Measurements from ENCODE around the gene KRTAP12-4. TPM values are rescaled to one million over a fixed set of nuclear protein-coding genes. Genes with fewer than 3 reads are reported as not detected.
"Not testable (repeated sequence)": the region's sequence is repeated elsewhere in the genome, so short reads cannot be mapped to it uniquely, and the experiment has no call there.

KRTAP12-4 gene
- total RNA-seq, 2 experiments from 2014 or later: not detected

DNA sequence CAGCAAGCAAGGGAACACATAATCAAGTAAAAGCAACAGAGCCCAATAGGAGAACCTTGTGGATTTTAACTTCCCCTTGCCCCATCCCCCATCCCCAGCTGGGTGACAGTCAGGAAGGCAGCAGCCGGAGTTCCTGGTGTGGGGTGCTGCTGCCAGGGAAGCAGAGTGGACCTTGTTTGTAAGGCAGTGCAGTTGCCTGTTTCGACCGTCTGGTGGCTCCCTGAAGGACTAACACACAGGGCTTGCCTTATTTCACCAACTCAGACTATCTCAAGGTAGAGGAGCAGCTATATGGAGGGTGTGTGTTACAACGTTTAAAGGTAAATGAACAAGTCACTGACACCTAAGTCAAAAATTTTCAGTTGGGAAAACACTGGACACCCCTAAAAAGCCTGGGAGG is 36.0 kb downstream of the KRTAP12-4 start:
- H3K36me3 Mint-ChIP-seq: peaks cover 22% of the 10 kb centered on the region
- peak overlapping the region; percentile 92 for H3K27ac Mint-ChIP-seq
- H3K27me3 Mint-ChIP-seq: no peaks in the 10 kb centered on the region
- H3K9me3 Mint-ChIP-seq: peaks cover 22% of the 10 kb centered on the region
- peak; percentile 29 for DNase-seq
- intact Hi-C loops (cut with micrococcal nuclease): no loop called here
- H3K4me3 Mint-ChIP-seq: peak overlapping the region; percentile 30
- peaks cover 38% of the 10 kb centered on the region for H3K4me1 Mint-ChIP-seq (ENCODE audit: low read depth)
- ChIA-PET CTCF (interaction anchor here (1.0 to 1.6 kb wide), 2 partner anchors 38 to 175 kb away, joined by 3 to 9 read pairs; no protein-coding TSS in a partner anchor), POLR2A (interaction anchor here (1.0 kb wide), 1 partner anchor 39 kb away, joined by 4 read pairs; the partner anchor contains the start of gene KRTAP12-3)

DNA sequence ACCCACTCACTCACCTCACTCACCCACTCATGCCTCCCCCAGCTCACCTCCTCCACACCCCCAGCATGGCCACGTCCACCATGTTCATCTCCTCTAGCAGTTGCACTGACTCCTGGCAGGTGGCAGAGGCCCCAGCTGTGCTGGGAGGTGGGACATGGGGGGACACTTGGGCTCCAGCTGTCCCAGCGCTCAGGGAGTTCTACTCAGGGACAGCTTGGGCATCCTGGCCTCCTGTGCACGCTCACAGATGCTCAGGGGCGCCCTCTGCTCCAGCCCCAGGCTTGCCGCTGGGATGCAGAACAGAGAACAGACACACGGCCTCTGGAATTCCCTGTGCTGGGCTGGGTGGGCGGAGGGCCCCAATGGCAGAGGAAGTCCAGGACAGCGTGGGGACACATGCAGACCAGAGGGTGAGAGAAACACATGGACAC is 37.4 kb downstream of the KRTAP12-4 start:
- Mint-ChIP-seq H3K4me1 (ENCODE audit: low read depth) (peaks cover 38% of the 10 kb centered on the region), H3K27ac (peak overlapping the region; percentile 33), H3K27me3 (no peaks in the 10 kb centered on the region), H3K4me3 (no peak overlapping the region), H3K36me3 (peaks cover 20% of the 10 kb centered on the region), H3K9me3 (peaks cover 19% of the 10 kb centered on the region)
- no peak for DNase-seq
- ChIA-PET CTCF (interaction anchor here (0.7 to 1.0 kb wide), 2 partner anchors 106 to 126 kb away, joined by 3 read pairs; no protein-coding TSS in a partner anchor), POLR2A (no interaction called here)
- intact Hi-C loops (cut with micrococcal nuclease): no loop called here

DNA sequence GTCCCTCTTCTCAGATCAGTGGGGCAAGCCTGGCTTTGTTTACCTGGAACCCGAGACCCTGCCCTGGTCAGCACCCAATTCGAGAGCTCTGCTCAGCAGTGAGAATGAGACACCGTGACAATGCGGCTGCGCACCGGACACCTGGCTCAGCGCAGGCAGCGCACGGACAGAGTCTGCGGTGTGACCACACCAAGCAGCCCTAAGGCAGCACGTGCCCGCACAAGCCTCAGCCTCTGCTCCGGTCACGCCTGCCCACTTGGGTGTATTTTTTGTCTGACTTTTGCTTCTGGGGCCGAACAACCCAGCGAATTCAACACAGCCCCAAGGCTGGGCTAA is 37.9 kb downstream of the KRTAP12-4 start:
- Mint-ChIP-seq H3K4me1 (ENCODE audit: low read depth) (peaks cover 38% of the 10 kb centered on the region), H3K27ac (no peak overlapping the region), H3K9me3 (peaks cover 21% of the 10 kb centered on the region), H3K4me3 (no peak overlapping the region), H3K36me3 (peaks cover 20% of the 10 kb centered on the region), H3K27me3 (no peaks in the 10 kb centered on the region)
- intact Hi-C loops (cut with micrococcal nuclease): no loop called here
- no peak for DNase-seq
- ChIA-PET POLR2A (no interaction called here), CTCF (interaction anchor here (1.0 kb wide), 1 partner anchor 106 kb away, joined by 3 read pairs; no protein-coding TSS in a partner anchor)

DNA sequence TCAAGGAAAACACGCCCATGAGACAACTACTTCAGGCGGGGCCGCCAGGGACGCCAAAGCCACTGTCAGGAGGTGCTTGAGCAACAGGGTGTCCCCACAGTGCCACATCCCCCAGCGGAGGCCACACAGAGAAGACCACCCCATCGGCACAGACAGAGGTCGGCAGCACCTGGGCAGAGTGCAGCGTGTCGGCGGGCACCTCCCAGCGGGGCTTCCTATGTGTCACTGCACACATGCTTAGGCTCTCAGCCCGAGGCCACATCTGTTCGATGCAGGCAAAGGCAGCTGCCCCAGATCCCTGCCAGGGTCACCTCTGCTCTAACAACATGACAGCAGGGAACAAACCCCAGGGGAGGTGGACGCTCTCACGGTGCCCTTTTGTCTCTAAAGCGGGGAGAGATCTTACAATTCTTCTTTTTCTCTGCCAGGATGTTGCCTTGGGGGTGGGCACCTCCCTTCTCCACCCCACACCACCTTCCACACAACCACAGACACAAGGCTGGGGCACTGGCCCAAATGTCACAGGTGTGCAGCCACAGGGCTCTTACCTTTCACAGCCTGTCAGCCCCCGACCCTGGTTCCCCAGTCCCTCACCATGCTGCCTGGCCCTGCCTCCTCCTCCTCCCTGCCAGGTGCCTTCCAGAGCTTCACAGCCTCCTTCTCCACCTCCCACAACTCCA is 38.4 kb downstream of the KRTAP12-4 start:
- no peak overlapping the region for H3K4me3 Mint-ChIP-seq
- intact Hi-C loops (cut with micrococcal nuclease): no loop called here
- peaks cover 21% of the 10 kb centered on the region for H3K36me3 Mint-ChIP-seq
- DNase-seq: no peak
- peaks cover 26% of the 10 kb centered on the region for H3K9me3 Mint-ChIP-seq
- no peak overlapping the region for H3K27ac Mint-ChIP-seq
- POLR2A ChIA-PET: no interaction called here
- no peaks in the 10 kb centered on the region for H3K27me3 Mint-ChIP-seq
- H3K4me1 Mint-ChIP-seq (ENCODE audit: low read depth): peaks cover 38% of the 10 kb centered on the region
- CTCF ChIA-PET: interaction anchor here (1.0 kb wide), 1 partner anchor 105 kb away, joined by 3 read pairs; no protein-coding TSS in a partner anchor

DNA sequence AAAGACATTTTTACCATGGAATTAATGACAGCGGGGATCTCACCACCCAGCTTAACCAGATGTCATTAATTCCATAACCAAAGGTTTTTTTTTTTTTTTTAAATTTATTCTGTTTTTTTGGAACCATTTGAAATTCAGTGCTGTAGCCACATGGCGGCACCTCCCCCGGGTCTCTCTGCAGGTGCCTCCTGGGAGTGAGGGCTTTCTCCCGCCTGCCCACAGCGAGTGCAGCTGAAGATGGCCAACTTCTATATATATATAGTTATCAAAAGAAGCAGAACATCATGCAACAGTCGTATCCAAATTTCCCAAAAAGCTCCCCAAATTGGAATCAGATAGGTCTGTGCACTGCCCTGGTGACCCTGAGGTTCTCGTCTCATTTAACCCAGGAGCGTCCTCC is 39.0 kb downstream of the KRTAP12-4 start:
- Mint-ChIP-seq H3K36me3 (peaks cover 16% of the 10 kb centered on the region), H3K4me3 (no peak overlapping the region), H3K4me1 (ENCODE audit: low read depth) (peaks cover 37% of the 10 kb centered on the region), H3K27me3 (no peaks in the 10 kb centered on the region), H3K27ac (no peak overlapping the region), H3K9me3 (peaks cover 26% of the 10 kb centered on the region)
- intact Hi-C loops (cut with micrococcal nuclease): no loop called here
- POLR2A ChIA-PET: no interaction called here
- DNase-seq: no peak
- CTCF ChIA-PET: no interaction called here

DNA sequence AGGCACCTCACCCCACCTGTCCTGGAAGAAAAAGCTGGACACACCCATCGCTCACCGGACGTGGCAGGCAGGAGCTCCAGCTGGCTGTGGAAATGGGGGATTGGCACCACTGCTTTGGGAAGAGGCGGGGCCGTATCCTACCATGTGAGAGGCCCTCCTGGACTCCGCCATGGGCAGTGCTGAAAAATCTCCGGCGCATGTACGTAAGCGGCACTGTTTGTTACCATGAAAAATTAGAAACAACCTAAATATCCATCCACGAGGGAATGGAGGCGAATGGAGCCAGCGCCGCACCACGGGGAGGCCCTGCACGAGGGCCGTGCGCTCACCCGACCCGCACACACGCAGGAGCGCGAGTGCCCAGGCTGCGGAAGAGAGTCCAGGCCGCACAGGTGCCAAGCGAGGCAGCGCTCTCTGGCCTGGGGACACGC is 39.5 kb downstream of the KRTAP12-4 start:
- no peak overlapping the region for H3K4me3 Mint-ChIP-seq
- POLR2A ChIA-PET: no interaction called here

DNA sequence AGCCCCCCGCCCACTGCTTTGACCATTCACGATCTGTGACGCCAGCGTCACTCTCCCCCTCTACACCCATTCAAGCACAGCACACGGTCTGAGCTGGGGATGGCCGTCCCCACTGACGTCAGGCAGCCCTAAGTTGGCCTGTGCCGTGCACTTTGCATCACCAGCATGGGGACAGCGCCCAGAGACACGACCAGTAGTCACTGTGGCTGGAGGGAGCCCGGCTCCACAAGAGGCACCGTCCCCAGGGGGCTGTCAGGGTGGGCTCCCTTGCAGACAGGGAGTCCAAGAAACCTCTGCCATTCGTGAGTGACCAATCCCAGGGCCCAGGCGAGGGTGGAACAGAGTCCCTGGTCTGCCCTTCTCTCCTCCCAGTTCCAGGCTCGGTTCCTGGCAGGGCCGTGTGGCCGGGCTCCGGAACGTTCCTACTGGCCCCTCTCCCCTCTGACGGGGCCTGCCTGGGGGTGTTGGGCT is 40.3 kb downstream of the KRTAP12-4 start:
- Mint-ChIP-seq H3K36me3 (peaks cover 8% of the 10 kb centered on the region), H3K4me3 (no peak overlapping the region), H3K4me1 (ENCODE audit: low read depth) (peaks cover 27% of the 10 kb centered on the region), H3K9me3 (peaks cover 28% of the 10 kb centered on the region), H3K27ac (no peak overlapping the region), H3K27me3 (no peaks in the 10 kb centered on the region)
- POLR2A ChIA-PET: no interaction called here
- CTCF ChIA-PET: no interaction called here
- intact Hi-C loops (cut with micrococcal nuclease): no loop called here
- DNase-seq: no peak

More for the DNA sequence above, 39.5 kb downstream of the KRTAP12-4 start:
- H3K27me3 Mint-ChIP-seq: no peaks in the 10 kb centered on the region
- H3K36me3 Mint-ChIP-seq: peaks cover 14% of the 10 kb centered on the region
- intact Hi-C loops (cut with micrococcal nuclease): no loop called here
- H3K27ac Mint-ChIP-seq: no peak overlapping the region
- peaks cover 28% of the 10 kb centered on the region for H3K9me3 Mint-ChIP-seq
- no peak for DNase-seq
- peaks cover 35% of the 10 kb centered on the region for H3K4me1 Mint-ChIP-seq (ENCODE audit: low read depth)
- CTCF ChIA-PET: no interaction called here

DNA sequence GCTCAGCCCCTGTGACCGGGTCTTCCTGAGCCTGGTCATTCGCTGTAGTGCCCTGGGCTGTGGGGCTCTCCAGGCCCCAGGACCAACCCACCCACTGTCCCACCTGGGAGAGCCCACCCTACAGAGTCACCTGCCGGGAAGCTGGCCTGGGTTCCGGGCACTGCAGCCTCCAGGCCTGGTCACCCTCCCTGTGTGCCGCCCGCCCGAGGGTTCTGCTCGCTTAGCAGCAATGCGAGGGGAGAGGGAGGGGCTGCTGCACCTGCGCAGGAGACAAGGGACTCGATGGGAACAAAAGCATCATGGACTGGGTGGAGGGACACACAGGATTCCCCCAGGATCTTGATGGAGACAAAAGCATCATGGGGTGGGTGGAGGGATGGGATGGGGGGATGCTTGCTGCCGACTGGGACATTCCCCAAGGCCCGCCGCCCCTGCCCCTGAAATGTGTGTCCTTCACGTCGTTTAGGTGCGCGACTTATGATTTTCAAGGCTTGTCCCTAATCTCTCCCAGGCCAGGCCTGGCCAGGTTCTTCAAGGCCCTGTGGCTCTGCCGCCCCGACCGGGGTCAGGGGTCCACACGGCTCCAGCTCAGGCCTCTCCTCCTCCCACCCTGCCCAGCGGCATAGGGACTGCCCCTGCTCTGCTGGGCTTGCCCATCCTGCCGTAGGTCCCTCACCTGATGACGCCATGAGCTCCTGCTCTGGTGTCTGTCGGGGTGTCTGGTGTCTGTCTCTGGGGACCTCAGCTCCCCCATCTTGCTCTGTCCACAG is 40.9 kb downstream of the KRTAP12-4 start:
- Mint-ChIP-seq H3K36me3 (peaks cover 4% of the 10 kb centered on the region), H3K4me3 (no peak overlapping the region), H3K4me1 (ENCODE audit: low read depth) (peaks cover 21% of the 10 kb centered on the region), H3K27me3 (no peaks in the 10 kb centered on the region), H3K27ac (no peak overlapping the region), H3K9me3 (peaks cover 27% of the 10 kb centered on the region)
- intact Hi-C loops (cut with micrococcal nuclease): no loop called here
- POLR2A ChIA-PET: no interaction called here
- CTCF ChIA-PET: no interaction called here
- DNase-seq: no peak

DNA sequence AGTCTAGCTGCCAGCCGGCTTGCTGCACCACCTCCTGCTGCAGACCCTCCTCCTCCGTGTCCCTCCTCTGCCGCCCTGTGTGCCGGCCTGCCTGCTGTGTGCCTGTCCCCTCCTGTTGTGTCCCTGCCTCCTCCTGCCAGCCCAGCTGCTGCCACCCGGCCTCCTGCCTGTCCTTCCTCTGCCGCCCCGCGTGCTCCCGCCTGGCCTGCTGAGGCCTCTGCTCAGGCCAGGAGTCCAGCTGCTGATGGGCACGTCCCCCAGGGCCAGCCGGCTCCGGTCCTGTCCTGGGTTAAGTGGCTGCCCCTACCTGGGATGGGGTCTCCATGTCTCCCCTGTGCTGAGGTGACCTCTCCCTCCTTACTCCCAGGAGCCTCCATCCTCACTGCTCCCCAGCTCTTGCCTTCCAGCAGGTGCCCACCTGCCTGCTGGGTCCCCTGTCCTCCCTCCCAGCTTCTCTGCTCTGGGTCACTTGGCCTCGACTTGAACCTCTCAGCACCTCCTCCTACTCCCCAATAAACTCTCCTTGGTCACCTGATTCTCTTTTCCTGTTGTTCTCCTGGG is 41.7 kb downstream of the KRTAP12-4 start:
- Mint-ChIP-seq H3K9me3 (peaks cover 27% of the 10 kb centered on the region), H3K4me3 (no peak overlapping the region), H3K27me3 (no peaks in the 10 kb centered on the region), H3K4me1 (ENCODE audit: low read depth) (peaks cover 13% of the 10 kb centered on the region), H3K27ac (no peak overlapping the region), H3K36me3 (peaks cover 4% of the 10 kb centered on the region)
- POLR2A ChIA-PET: no interaction called here
- no peak for DNase-seq
- intact Hi-C loops (cut with micrococcal nuclease): no loop called here
- CTCF ChIA-PET: no interaction called here

DNA sequence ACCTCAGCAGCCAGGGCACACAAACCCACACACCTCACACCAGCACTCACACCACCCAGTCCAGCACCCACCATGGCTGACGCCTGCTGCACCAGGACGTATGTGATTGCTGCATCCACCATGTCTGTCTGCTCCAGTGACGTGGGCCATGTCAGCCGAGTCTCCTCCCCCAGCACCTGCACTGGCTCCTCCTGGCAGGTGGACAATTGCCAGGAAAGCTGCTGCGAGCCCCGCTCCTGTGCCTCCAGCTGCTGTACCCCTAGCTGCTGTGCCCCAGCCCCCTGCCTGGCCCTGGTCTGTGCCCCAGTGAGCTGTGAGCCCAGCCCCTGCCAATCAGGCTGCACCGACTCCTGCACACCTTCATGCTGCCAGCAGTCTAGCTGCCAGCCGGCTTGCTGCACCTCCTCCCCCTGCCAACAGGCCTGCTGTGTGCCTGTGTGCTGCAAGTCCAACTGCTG is 42.4 kb downstream of the KRTAP12-4 start, which contains the start of gene KRTAP10-8:
Gene KRTAP10-8 (plus strand): TSS at position 51 of the 458 bp plus-strand sequence. CDS start 22 bp downstream, at position 73.
- intact Hi-C loops (cut with micrococcal nuclease): no loop called here
- H3K36me3 Mint-ChIP-seq: peaks cover 4% of the 10 kb centered on the region
- H3K27ac Mint-ChIP-seq: no peak within 1 kb of the TSS
- POLR2A ChIA-PET: no interaction called here
- no peak within 1 kb of the TSS for H3K4me3 Mint-ChIP-seq
- no peaks in the 10 kb centered on the region for H3K27me3 Mint-ChIP-seq
- CTCF ChIA-PET: no interaction called here
- DNase-seq: no peak
- peaks cover 27% of the 10 kb centered on the region for H3K9me3 Mint-ChIP-seq
- peaks cover 7% of the 10 kb centered on the region for H3K4me1 Mint-ChIP-seq (ENCODE audit: low read depth)

DNA sequence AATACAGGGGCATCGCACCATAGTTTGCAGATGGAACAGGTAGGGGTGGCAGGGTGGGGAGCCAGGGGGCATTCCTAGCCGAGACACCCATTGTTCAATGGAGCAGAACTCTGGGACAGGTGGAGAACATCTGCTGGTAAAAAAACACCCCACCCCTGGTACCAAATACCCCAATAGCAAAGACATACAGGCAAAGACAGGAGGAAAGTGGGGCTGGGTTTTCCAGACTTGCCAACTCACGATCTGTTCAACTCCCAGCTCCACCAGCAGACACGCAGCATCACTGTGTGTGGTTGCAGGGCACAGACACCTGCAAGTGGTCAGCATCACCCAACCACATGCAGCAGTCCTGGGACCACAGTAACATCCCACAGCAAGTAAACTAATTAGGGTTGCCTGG is 42.9 kb downstream of the KRTAP12-4 start:
- DNase-seq: no peak
- ChIA-PET POLR2A (no interaction called here), CTCF (no interaction called here)
- Mint-ChIP-seq H3K27ac (no peak overlapping the region), H3K4me3 (no peak overlapping the region), H3K9me3 (peaks cover 29% of the 10 kb centered on the region), H3K27me3 (no peaks in the 10 kb centered on the region), H3K36me3 (peaks cover 4% of the 10 kb centered on the region), H3K4me1 (ENCODE audit: low read depth) (peaks cover 5% of the 10 kb centered on the region)
- intact Hi-C loops (cut with micrococcal nuclease): no loop called here

DNA sequence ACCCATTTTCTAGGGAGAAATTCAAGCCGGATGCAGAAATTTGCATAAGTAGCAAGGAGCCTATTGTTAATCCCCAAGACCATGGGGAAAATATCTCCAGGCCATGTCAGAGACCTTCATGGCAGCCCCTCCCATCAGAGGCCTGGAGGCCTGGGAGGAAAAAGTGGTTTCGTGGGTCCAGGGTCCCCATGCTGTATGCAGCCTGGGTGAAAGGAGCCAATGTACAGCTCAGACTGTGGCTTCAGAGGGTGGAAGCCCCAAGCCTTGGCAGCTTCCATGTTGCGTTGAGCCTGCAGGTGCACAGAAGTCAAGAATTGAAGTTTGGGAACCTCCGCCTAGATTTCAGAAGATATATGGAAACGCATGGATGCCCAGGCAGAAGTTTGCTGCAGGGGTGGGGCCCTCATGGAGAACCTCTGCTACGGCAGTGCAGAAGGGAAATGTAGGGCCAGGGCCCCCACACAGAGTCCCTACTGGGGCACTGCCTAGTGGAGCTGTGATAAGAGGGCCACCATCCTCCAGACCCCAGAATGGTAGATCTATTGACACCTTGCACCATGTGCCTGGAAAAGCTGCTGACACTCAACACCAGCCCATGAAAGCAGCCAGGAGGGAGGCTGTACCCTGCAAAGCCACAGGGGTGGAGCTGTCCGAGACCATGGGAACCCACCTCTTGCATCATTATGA is 44.2 kb downstream of the KRTAP12-4 start:
- DNase-seq; intact Hi-C loops (cut with micrococcal nuclease); H3K36me3 Mint-ChIP-seq; H3K27ac Mint-ChIP-seq; H3K27me3 Mint-ChIP-seq; POLR2A ChIA-PET; H3K4me1 Mint-ChIP-seq (ENCODE audit: low read depth); H3K4me3 Mint-ChIP-seq; CTCF ChIA-PET: not testable (repeated sequence)
- peaks cover 29% of the 10 kb centered on the region for H3K9me3 Mint-ChIP-seq

Data from activated CD4-positive, alpha-beta memory T cell treated with anti-CD3 and anti-CD28 coated beads for 36 hours (primary cell).